Osteocyte (in vitro differentiated cells): ENCODE results near the gene APC2. TPM values are rescaled to one million over a fixed set of nuclear protein-coding genes. Genes with fewer than 3 reads are reported as not detected.

ENCODE experiments used
- DNase-seq: peaks from one replicate; pipeline ENCODE4 v3.0.0; 2021; ENCODE audit warnings: mixed read lengths; ENCODE audit not compliant: unreplicated experiment; ENCODE audit errors: extremely low spot score
- H3K27ac Mint-ChIP-seq: one replicate; pipeline ENCODE4 v1.8.0; 2021; ENCODE audit warnings: mild to moderate bottlenecking, mixed read lengths; ENCODE audit not compliant: unreplicated experiment
- H3K27me3 Mint-ChIP-seq: one replicate; pipeline ENCODE4 v1.8.0; 2021; ENCODE audit warnings: mixed read lengths; ENCODE audit not compliant: unreplicated experiment
- H3K36me3 Mint-ChIP-seq: one replicate; pipeline ENCODE4 v1.8.0; 2021; ENCODE audit warnings: mixed read lengths; ENCODE audit not compliant: unreplicated experiment
- H3K4me1 Mint-ChIP-seq: one replicate; pipeline ENCODE4 v1.8.0; 2021; ENCODE audit warnings: mixed read lengths; ENCODE audit not compliant: unreplicated experiment
- H3K4me3 Mint-ChIP-seq: one replicate; pipeline ENCODE4 v1.8.0; 2021; ENCODE audit warnings: mild to moderate bottlenecking, moderate library complexity, mixed read lengths; ENCODE audit not compliant: unreplicated experiment
- H3K9me3 Mint-ChIP-seq: one replicate; pipeline ENCODE4 v1.8.0; 2021; ENCODE audit warnings: mixed read lengths; ENCODE audit not compliant: unreplicated experiment
- CTCF ChIP-seq: fragments of 200-600 bp; sonication (generic); IDR thresholded peaks from 2 replicates; pipeline ENCODE4 v1.5.0; 2021; ENCODE audit warnings: antibody characterized with exemption, mild to moderate bottlenecking, moderate library complexity
- total RNA-seq: library from RNA; stranded (reverse); gene quantifications from 2 replicates; pipeline ENCODE4 v1.2.1, GENCODE V29; 2021

The APC2 gene
- total RNA-seq, 1 donor from 2014 or later: 1.2 TPM

- Mint-ChIP-seq H3K4me1 (peaks cover 3% of the 10 kb centered on the region), H3K36me3 (peaks cover 25% of the 10 kb centered on the region), H3K27me3 (no peaks in the 10 kb centered on the region), H3K9me3 (no peaks in the 10 kb centered on the region), H3K4me3 (no peak overlapping the region), H3K27ac (no peak overlapping the region)
- DNase-seq: no peak
- no peak for TF ChIP-seq CTCF
Measured at GRCh38 chr19:1423436-1424191, 26.3 kb upstream of the APC2 start.

- no peak overlapping the region for H3K27ac Mint-ChIP-seq
- no peak for TF ChIP-seq CTCF
- H3K27me3 Mint-ChIP-seq: no peaks in the 10 kb centered on the region
- no peaks in the 10 kb centered on the region for H3K9me3 Mint-ChIP-seq
- H3K4me3 Mint-ChIP-seq: no peak overlapping the region
- H3K36me3 Mint-ChIP-seq: peaks cover 23% of the 10 kb centered on the region
- H3K4me1 Mint-ChIP-seq: no peaks in the 10 kb centered on the region
- no peak for DNase-seq
Measured at GRCh38 chr19:1424192-1424955, 25.5 kb upstream of the APC2 start.

GRCh38 chr19:1425102-1425837 is 24.7 kb upstream of the APC2 start:
- Mint-ChIP-seq H3K9me3 (no peaks in the 10 kb centered on the region), H3K27me3 (no peaks in the 10 kb centered on the region), H3K36me3 (peaks cover 22% of the 10 kb centered on the region), H3K27ac (no peak overlapping the region), H3K4me1 (no peaks in the 10 kb centered on the region), H3K4me3 (no peak overlapping the region)
- TF ChIP-seq CTCF: no peak
- no peak for DNase-seq

GRCh38 chr19:1425902-1426301 is 24.0 kb upstream of the APC2 start:
- H3K4me1 Mint-ChIP-seq: no peaks in the 10 kb centered on the region
- no peaks in the 10 kb centered on the region for H3K27me3 Mint-ChIP-seq
- TF ChIP-seq CTCF: no peak
- no peak overlapping the region for H3K27ac Mint-ChIP-seq
- H3K36me3 Mint-ChIP-seq: peaks cover 18% of the 10 kb centered on the region
- no peak for DNase-seq
- H3K9me3 Mint-ChIP-seq: no peaks in the 10 kb centered on the region
- H3K4me3 Mint-ChIP-seq: no peak overlapping the region

- H3K4me3 Mint-ChIP-seq: no peak overlapping the region
- H3K9me3 Mint-ChIP-seq: no peaks in the 10 kb centered on the region
- H3K36me3 Mint-ChIP-seq: peaks cover 17% of the 10 kb centered on the region
- TF ChIP-seq CTCF: no peak
- DNase-seq: no peak
- H3K27ac Mint-ChIP-seq: no peak overlapping the region
- H3K27me3 Mint-ChIP-seq: no peaks in the 10 kb centered on the region
- no peaks in the 10 kb centered on the region for H3K4me1 Mint-ChIP-seq
Measured at GRCh38 chr19:1426736-1427135, 23.2 kb upstream of the APC2 start.
